SK-N-SH treated with all-trans-retinoic acid at 6 μM for 48 hours (cell line): ENCODE data around the gene SCAF4.
"Not testable (repeated sequence)": the region's sequence is repeated elsewhere in the genome, so short reads cannot be mapped to it uniquely, and the experiment has no call there.

Source experiments
- ATAC-seq: fragments of 200-7000 bp; cut with Tn5 transposase; 3 replicates; pipeline ENCODE4 v1.9.1; 2020; ENCODE audit warnings: mild to moderate bottlenecking, moderate library complexity
- BACH2 ChIP-seq: fragments of 250-450 bp; sonication (Bioruptor Pico); IDR thresholded peaks from 2 replicates; pipeline ENCODE4 v1.9.0; 2021; ENCODE audit warnings: mild to moderate bottlenecking, borderline replicate concordance
- CSDC2 ChIP-seq: fragments of 250-450 bp; sonication (Bioruptor Pico); IDR thresholded peaks from 2 replicates; pipeline ENCODE4 v1.5.0; 2020; ENCODE audit warnings: mild to moderate bottlenecking, moderate library complexity
- GLIS3 ChIP-seq: fragments of 250-450 bp; sonication (Bioruptor Pico); IDR thresholded peaks from 2 replicates; pipeline ENCODE4 v1.5.0; 2020; ENCODE audit warnings: mild to moderate bottlenecking, moderate library complexity
- OSR1 ChIP-seq: fragments of 250-450 bp; sonication (Bioruptor Pico); IDR thresholded peaks from 2 replicates; pipeline ENCODE4 v1.8.0; 2022; ENCODE audit warnings: moderate library complexity, mild to moderate bottlenecking, inconsistent platforms
- PPARA ChIP-seq: fragments of 250-450 bp; sonication (Bioruptor Pico); IDR thresholded peaks from 2 replicates; pipeline ENCODE4 v1.5.0; 2020; ENCODE audit warnings: mild to moderate bottlenecking, borderline replicate concordance
- RARB ChIP-seq: fragments of 250-450 bp; sonication (Bioruptor Pico); IDR thresholded peaks from 2 replicates; pipeline ENCODE4 v1.8.0; 2021; ENCODE audit warnings: mild to moderate bottlenecking, moderate library complexity
- SNAI2 ChIP-seq: fragments of 250-450 bp; sonication (Bioruptor Pico); IDR thresholded peaks from 2 replicates; pipeline ENCODE4 v1.5.0; 2020; ENCODE audit warnings: mild to moderate bottlenecking, moderate library complexity
- TCF4 ChIP-seq: fragments of 250-450 bp; sonication (Bioruptor Pico); IDR thresholded peaks from 2 replicates; pipeline ENCODE4 v1.8.0; 2021; ENCODE audit warnings: mild to moderate bottlenecking, moderate library complexity, borderline replicate concordance
- TOX ChIP-seq: fragments of 250-450 bp; sonication (Bioruptor Pico); IDR thresholded peaks from 2 replicates; pipeline ENCODE4 v1.8.0; 2021; ENCODE audit warnings: mild to moderate bottlenecking, moderate library complexity, borderline replicate concordance
- ZC3H10 ChIP-seq: fragments of 250-450 bp; sonication (Bioruptor Pico); IDR thresholded peaks from 2 replicates; pipeline ENCODE4 v1.5.1; 2021; ENCODE audit warnings: mild to moderate bottlenecking, moderate library complexity
- ZFP3 ChIP-seq: fragments of 250-450 bp; sonication (Bioruptor Pico); IDR thresholded peaks from 2 replicates; pipeline ENCODE4 v1.5.0; 2020; ENCODE audit warnings: mild to moderate bottlenecking, moderate library complexity
- ZFP30 ChIP-seq: fragments of 450-650 bp; formaldehyde crosslinking; IDR thresholded peaks from 2 replicates; pipeline ENCODE4 v1.5.0; 2022; ENCODE audit warnings: mild to moderate bottlenecking, moderate library complexity
- ZNF565 ChIP-seq: fragments of 450-650 bp; formaldehyde crosslinking; conservative IDR thresholded peaks from 2 replicates; pipeline ENCODE4 v1.5.0; 2020; ENCODE audit warnings: low read depth, mild to moderate bottlenecking, moderate library complexity
- ZNF70 ChIP-seq: fragments of 450-650 bp; formaldehyde crosslinking; IDR thresholded peaks from 2 replicates; pipeline ENCODE4 v1.5.0; 2020; ENCODE audit warnings: mild to moderate bottlenecking, moderate library complexity
- ZNF8 ChIP-seq: fragments of 450-650 bp; formaldehyde crosslinking; IDR thresholded peaks from 2 replicates; pipeline ENCODE4 v1.5.0; 2020; ENCODE audit warnings: mild to moderate bottlenecking, moderate library complexity
- TF ChIP-seq, protein P1 (sequence below): fragments of 250-450 bp; sonication (Bioruptor Pico); IDR thresholded peaks from 2 replicates; pipeline ENCODE4 v1.5.1; 2020; ENCODE audit warnings: low read depth, mild to moderate bottlenecking, moderate library complexity
- TF ChIP-seq, protein P2 (sequence below): fragments of 250-450 bp; sonication (Bioruptor Pico); IDR thresholded peaks from 2 replicates; pipeline ENCODE4 v1.8.0; 2020; ENCODE audit warnings: mild to moderate bottlenecking, moderate library complexity, borderline replicate concordance
- TF ChIP-seq, protein P3 (sequence below): fragments of 250-450 bp; sonication (Bioruptor Pico); IDR thresholded peaks from 2 replicates; pipeline ENCODE4 v1.8.0; 2021; ENCODE audit warnings: low read depth, mild to moderate bottlenecking, moderate library complexity, borderline replicate concordance
- TF ChIP-seq, protein P4 (sequence below): fragments of 250-450 bp; sonication (Bioruptor Pico); IDR thresholded peaks from 2 replicates; pipeline ENCODE4 v1.5.1; 2021; ENCODE audit warnings: mild to moderate bottlenecking, moderate library complexity

The SCAF4 gene

DNA sequence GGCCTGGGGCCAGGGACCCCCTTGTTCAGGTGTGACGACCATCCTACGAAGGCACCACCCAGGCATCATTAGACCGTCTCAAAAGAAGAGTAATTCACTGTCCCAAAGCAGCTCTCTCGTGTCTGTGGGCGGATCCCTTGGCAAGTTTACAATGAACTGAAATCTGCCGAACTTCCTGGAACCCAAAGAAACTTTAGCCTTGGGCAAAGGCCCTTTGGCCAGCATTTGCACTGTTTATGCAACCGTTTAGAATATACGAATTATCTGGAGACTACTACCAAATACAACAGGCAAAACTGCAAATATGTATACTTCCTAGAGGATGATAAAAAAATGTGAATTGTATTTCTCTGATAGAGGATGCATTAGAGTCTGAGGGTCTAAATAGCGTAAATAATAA, 73.9 kb downstream of the SCAF4 start:
- no peak for TF ChIP-seq GLIS3 (CRISPR knock-in tag)
- no peak for TF ChIP-seq TOX (CRISPR knock-in tag)
- no peak for TF ChIP-seq ZFP30 (CRISPR knock-in tag)
- TF ChIP-seq, all 23 proteins: peak for 0
- no peak for ATAC-seq

DNA sequence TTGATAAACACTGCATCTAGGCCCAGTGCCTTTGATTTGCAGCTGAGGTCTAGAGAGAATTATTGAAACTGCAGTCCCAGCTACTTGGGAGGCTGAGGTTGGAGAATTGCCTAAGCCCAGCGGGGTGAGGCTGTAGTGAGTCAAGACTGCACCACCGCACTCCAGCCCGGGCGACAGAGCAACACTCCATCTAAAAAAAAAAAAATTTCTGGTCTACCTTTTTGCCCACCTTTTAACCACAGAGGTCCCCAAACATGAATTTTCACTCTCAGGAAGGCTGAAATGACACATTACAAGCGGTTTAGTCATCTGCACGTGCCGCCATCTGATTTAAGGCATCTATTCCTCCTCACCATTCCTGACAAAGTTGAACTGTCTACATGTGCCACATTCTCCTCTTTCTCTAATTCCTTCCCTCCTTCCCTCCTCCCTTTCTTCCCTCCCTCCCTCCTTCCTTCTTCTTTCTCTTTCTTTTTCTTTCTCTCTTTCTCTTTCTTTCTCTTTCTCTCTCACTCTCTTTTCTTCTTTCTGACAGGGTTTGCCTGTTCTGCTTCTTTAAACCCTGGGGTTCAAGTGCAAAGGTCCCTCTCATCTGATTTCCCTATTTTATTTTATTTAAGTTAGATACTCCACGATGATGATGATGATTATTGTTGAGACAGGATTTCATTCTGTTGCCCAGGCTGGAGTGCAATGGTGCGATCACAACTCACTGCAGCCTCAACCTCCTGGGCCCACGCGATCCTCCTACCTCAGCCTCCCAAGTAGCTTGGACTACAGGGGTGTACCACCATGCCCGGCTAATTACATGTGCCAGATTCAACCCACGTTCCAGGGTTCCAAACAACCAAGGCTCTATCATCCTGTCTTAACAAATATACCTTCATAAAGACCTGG, 75.5 kb downstream of the SCAF4 start:
- TF ChIP-seq CSDC2, result no peak
- TF ChIP-seq ZNF70 (CRISPR knock-in tag), result no peak
- no peak for TF ChIP-seq ZC3H10 (CRISPR knock-in tag)
- no peak for TF ChIP-seq PPARA (CRISPR knock-in tag)
- TF ChIP-seq ZNF565, result no peak
- TF ChIP-seq, protein P1, sequence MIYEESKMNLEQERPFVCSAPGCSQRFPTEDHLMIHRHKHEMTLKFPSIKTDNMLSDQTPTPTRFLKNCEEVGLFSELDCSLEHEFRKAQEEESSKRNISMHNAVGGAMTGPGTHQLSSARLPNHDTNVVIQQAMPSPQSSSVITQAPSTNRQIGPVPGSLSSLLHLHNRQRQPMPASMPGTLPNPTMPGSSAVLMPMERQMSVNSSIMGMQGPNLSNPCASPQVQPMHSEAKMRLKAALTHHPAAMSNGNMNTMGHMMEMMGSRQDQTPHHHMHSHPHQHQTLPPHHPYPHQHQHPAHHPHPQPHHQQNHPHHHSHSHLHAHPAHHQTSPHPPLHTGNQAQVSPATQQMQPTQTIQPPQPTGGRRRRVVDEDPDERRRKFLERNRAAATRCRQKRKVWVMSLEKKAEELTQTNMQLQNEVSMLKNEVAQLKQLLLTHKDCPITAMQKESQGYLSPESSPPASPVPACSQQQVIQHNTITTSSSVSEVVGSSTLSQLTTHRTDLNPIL, result no peak
- no peak for TF ChIP-seq ZFP3 (CRISPR knock-in tag)
- TF ChIP-seq ZFP30 (CRISPR knock-in tag), result no peak
- no peak for TF ChIP-seq RARB
- no peak for TF ChIP-seq SNAI2
- no peak for TF ChIP-seq BACH2 (CRISPR knock-in tag)
- TF ChIP-seq ZNF8, result no peak
- ATAC-seq, result no peak

DNA sequence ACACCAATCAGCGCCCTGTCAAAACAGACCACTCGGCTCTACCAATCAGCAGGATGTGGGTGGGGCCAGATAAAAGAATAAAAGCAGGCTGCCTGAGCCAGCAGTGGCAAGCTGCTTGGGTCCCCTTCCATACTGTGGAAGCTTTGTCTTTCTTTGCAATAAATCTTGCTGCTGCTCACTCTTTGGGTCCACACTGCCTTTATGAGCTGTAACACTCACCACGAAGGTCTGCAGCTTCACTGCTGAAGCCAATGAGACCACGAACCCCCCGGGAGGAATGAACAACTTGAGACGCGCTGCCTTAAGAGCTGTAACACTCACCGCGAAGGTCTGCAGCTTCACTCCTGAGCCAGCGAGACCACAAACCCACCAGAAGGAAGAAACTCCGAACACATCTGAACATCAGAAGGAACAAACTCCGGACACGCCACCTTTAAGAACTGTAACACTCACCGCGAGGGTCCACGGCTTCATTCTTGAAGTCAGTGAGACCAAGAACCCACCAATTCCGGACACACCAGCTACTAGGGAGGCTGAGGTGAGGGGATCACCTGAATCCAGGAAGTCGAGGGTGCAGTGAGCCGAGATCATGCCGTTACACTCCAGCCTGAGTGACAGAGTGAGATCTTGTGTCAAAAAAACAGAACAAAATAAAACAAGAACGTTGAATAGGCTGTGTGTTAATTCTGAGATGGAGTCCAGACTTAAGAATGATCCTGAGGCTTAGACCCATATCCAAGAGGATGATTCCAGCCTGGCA, 76.9 kb downstream of the SCAF4 start:
- ATAC-seq, result not testable (repeated sequence)

DNA sequence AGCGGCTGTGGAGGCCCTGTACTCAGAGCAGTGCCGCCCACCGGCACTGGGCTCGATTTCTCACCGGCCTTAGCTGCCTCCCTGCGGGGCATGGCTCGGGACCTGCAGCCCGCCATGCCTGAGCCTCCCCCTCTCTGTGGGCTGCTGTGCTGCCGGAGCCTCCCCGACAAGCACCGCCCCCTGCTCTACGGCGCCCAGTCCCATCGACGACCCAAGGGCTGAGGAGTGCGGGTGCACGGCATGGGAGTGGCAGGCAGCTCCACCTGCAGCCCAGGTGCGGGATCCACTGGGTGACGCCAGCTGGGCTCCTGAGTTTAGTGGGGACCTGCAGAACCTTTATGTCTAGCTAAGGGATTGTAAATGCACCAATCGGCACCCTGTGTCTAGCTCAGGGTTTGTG, 77.6 kb downstream of the SCAF4 start:
- TF ChIP-seq ZNF8 (no peak), ZNF70 (CRISPR knock-in tag) (no peak), CSDC2 (no peak), TOX (CRISPR knock-in tag) (no peak), ZFP3 (CRISPR knock-in tag) (no peak), OSR1 (CRISPR knock-in tag) (no peak), BACH2 (CRISPR knock-in tag) (no peak), TCF4 (CRISPR knock-in tag) (no peak)
- TF ChIP-seq, protein P2, sequence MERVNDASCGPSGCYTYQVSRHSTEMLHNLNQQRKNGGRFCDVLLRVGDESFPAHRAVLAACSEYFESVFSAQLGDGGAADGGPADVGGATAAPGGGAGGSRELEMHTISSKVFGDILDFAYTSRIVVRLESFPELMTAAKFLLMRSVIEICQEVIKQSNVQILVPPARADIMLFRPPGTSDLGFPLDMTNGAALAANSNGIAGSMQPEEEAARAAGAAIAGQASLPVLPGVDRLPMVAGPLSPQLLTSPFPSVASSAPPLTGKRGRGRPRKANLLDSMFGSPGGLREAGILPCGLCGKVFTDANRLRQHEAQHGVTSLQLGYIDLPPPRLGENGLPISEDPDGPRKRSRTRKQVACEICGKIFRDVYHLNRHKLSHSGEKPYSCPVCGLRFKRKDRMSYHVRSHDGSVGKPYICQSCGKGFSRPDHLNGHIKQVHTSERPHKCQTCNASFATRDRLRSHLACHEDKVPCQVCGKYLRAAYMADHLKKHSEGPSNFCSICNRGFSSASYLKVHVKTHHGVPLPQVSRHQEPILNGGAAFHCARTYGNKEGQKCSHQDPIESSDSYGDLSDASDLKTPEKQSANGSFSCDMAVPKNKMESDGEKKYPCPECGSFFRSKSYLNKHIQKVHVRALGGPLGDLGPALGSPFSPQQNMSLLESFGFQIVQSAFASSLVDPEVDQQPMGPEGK (CRISPR knock-in tag), result no peak
- TF ChIP-seq, protein P3, sequence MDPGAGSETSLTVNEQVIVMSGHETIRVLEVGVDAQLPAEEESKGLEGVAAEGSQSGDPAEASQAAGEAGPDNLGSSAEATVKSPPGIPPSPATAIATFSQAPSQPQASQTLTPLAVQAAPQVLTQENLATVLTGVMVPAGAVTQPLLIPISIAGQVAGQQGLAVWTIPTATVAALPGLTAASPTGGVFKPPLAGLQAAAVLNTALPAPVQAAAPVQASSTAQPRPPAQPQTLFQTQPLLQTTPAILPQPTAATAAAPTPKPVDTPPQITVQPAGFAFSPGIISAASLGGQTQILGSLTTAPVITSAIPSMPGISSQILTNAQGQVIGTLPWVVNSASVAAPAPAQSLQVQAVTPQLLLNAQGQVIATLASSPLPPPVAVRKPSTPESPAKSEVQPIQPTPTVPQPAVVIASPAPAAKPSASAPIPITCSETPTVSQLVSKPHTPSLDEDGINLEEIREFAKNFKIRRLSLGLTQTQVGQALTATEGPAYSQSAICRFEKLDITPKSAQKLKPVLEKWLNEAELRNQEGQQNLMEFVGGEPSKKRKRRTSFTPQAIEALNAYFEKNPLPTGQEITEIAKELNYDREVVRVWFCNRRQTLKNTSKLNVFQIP (CRISPR knock-in tag), result no peak
- TF ChIP-seq, protein P4, sequence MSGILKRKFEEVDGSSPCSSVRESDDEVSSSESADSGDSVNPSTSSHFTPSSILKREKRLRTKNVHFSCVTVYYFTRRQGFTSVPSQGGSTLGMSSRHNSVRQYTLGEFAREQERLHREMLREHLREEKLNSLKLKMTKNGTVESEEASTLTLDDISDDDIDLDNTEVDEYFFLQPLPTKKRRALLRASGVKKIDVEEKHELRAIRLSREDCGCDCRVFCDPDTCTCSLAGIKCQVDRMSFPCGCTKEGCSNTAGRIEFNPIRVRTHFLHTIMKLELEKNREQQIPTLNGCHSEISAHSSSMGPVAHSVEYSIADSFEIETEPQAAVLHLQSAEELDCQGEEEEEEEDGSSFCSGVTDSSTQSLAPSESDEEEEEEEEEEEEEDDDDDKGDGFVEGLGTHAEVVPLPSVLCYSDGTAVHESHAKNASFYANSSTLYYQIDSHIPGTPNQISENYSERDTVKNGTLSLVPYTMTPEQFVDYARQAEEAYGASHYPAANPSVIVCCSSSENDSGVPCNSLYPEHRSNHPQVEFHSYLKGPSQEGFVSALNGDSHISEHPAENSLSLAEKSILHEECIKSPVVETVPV (CRISPR knock-in tag), result no peak
- ATAC-seq, result no peak

DNA sequence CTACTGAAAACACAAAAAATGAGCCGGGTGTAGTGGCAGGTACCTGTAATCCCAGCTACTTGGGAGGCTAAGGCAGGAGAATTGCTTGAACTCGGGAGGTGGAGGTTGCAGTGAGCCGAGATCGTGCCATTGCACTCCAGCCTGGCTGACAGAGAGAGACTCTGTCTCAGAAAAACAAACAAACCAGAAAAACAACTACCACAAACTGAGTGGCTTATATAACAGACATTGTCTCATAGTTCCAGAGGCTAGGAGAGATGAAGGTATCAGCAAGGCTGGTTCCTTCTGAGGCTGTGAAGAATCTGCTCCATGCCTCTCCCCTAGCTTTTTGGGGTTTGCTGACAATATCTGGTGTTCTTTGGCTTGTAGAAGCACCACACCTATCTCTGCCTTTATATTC, 80.4 kb downstream of the SCAF4 start:
- ATAC-seq, result not testable (repeated sequence)
